ENCODE results near the gene TOPBP1. TPM values are rescaled to one million over a fixed set of nuclear protein-coding genes. Genes with fewer than 3 reads are reported as not detected.

Gene TOPBP1
- total RNA-seq, 2 donors from 2014 or later = 49.2 to 52.3 TPM

GRCh38 chr3:133641254-133641653 is 20.5 kb downstream of the TOPBP1 start:
- H3K36me3 Mint-ChIP-seq (ENCODE audit: low read depth) = peaks cover 78% of the 10 kb centered on the region
- Histone ChIP-seq H3K4me3 (ENCODE audit: low read length) (no peak overlapping the region), H3K9me3 (ENCODE audit: control insufficient read depth, low read length) (peaks cover 8% of the 10 kb centered on the region), H3K27ac (ENCODE audit: low read depth, low read length) (no peak overlapping the region), H3K27me3 (ENCODE audit: control insufficient read depth, insufficient read depth, low read length, poor library complexity, severe bottlenecking) (no peaks in the 10 kb centered on the region), H3K4me1 (ENCODE audit: control insufficient read depth, insufficient read depth, low read length) (no peaks in the 10 kb centered on the region), H3K9ac (ENCODE audit: extremely low read depth, low read length, poor library complexity, severe bottlenecking) (no peak overlapping the region), H3K36me3 (ENCODE audit: control insufficient read depth, insufficient read depth, low read length) (peaks cover 99% of the 10 kb centered on the region)
- H3K4me3 Mint-ChIP-seq = no peak overlapping the region
- H3K9me3 Mint-ChIP-seq = peaks cover 6% of the 10 kb centered on the region
- H3K4me1 Mint-ChIP-seq = no peaks in the 10 kb centered on the region
- no peak overlapping the region for H3K27ac Mint-ChIP-seq
- WGBS, 2 experiments (ENCODE audit: insufficient coverage in 1 of 2, insufficient read length in 1 of 2) = 94 to 100% methylated on average over 2 to 4 of the region's 4 CpGs
- H3K27me3 Mint-ChIP-seq (ENCODE audit: insufficient read depth) = no peaks in the 10 kb centered on the region
- no peak for DNase-seq
- no peak for TF ChIP-seq CTCF (conservative IDR thresholded peaks at IDR 0.05)

DNA sequence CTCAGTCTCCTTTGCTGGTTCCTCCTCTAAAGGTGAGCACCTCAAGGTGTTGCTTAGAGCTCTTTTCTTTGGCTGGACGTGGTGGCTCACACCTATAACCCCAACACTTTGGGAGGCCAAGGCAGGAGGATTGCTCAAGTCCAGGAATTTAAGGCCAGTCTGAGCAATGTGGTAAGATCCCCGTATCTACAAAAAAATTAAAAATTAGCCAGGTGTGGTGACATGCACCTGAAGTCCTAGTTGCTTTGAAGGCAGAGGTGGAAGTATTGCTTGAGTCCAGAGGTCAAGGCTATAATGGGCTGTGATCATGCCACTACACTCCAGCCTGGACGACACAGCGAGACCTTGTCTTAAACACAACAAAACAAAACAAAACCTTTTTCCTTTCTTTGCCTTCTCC is 28.3 kb downstream of the TOPBP1 start:
- Mint-ChIP-seq H3K27ac (no peak overlapping the region), H3K4me3 (no peak overlapping the region), H3K27me3 (ENCODE audit: insufficient read depth) (no peaks in the 10 kb centered on the region), H3K9me3 (no peaks in the 10 kb centered on the region), H3K36me3 (ENCODE audit: low read depth) (peaks cover 57% of the 10 kb centered on the region), H3K4me1 (no peaks in the 10 kb centered on the region)
- no peak overlapping the region for H3K27ac ChIP-seq (ENCODE audit: low read depth, low read length)
- H3K27me3 ChIP-seq (ENCODE audit: control insufficient read depth, insufficient read depth, low read length, poor library complexity, severe bottlenecking) = no peaks in the 10 kb centered on the region
- peaks cover 93% of the 10 kb centered on the region for H3K36me3 ChIP-seq (ENCODE audit: control insufficient read depth, insufficient read depth, low read length)
- no peak for TF ChIP-seq CTCF (conservative IDR thresholded peaks at IDR 0.05)
- no peak overlapping the region for H3K4me3 ChIP-seq (ENCODE audit: low read length)
- H3K4me1 ChIP-seq (ENCODE audit: control insufficient read depth, insufficient read depth, low read length) = no peaks in the 10 kb centered on the region
- no peak overlapping the region for H3K9ac ChIP-seq (ENCODE audit: extremely low read depth, low read length, poor library complexity, severe bottlenecking)
- no peak for DNase-seq
- 87 to 96% methylated on average over 3 to 4 of the region's 4 CpGs for WGBS, 2 experiments (ENCODE audit: insufficient coverage in 1 of 2, insufficient read length in 1 of 2)
- H3K9me3 ChIP-seq (ENCODE audit: control insufficient read depth, low read length) = no peaks in the 10 kb centered on the region

DNA sequence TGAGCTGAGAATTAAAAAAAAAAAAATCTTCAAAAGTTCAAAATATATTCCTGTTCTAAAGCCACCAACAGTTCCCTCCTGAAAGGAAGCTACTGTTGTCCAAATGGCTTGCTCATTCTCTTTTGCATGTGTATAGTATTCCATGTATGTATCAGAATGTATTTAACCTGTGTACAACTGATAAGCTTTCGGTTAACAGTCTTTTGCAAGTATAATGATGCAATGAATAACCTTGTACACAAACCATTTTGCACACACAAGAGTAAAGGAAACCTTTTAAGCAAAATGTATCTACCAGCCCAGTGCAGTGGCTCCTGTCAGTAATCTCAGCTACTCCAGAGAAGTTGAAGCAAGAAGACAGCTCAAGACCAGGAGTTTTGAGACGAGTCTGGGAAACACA is 32.6 kb downstream of the TOPBP1 start:
- Histone ChIP-seq H3K27me3 (ENCODE audit: control insufficient read depth, insufficient read depth, low read length, poor library complexity, severe bottlenecking) (no peaks in the 10 kb centered on the region), H3K9me3 (ENCODE audit: control insufficient read depth, low read length) (no peaks in the 10 kb centered on the region), H3K4me3 (ENCODE audit: low read length) (no peak overlapping the region), H3K27ac (ENCODE audit: low read depth, low read length) (no peak overlapping the region), H3K36me3 (ENCODE audit: control insufficient read depth, insufficient read depth, low read length) (peaks cover 94% of the 10 kb centered on the region), H3K4me1 (ENCODE audit: control insufficient read depth, insufficient read depth, low read length) (no peaks in the 10 kb centered on the region), H3K9ac (ENCODE audit: extremely low read depth, low read length, poor library complexity, severe bottlenecking) (no peak overlapping the region)
- H3K4me1 Mint-ChIP-seq = no peaks in the 10 kb centered on the region
- no peak for DNase-seq
- WGBS, 2 experiments (ENCODE audit: insufficient coverage in 1 of 2, insufficient read length in 1 of 2) = 98% methylated on average over 2 of the region's 2 CpGs; no CpG with 5 or more reads in 1 of the 2 experiments
- no peak for TF ChIP-seq CTCF (conservative IDR thresholded peaks at IDR 0.05)
- H3K27me3 Mint-ChIP-seq (ENCODE audit: insufficient read depth) = no peaks in the 10 kb centered on the region
- no peak overlapping the region for H3K27ac Mint-ChIP-seq
- no peak overlapping the region for H3K4me3 Mint-ChIP-seq
- peaks cover 51% of the 10 kb centered on the region for H3K36me3 Mint-ChIP-seq (ENCODE audit: low read depth)
- H3K9me3 Mint-ChIP-seq = no peaks in the 10 kb centered on the region
